Measurements from ENCODE around the gene CDS2.

CDS2 gene

DNA sequence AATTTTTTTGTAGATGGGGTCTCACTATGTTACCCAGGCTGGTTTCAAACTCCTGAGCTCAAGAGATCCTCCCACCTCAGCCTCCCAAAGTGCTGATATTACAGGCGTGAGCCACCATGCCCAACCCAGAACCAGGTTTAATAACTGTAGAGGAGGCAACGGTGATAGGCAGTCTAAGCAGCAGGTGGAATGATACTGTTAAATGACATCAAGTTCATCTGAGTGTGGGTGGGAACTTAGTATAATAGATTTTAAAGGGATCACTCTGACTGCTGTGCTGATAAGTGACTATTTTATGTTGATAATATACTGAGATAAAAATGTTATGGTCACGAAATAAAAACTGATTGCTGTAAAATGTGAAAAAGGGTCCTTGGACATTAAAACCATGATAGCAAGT is 38.1 kb upstream of the CDS2 start:
- no peak for DNase-seq (ENCODE audit: extremely low read depth, insufficient read length)
- no peak overlapping the region for H3K4me3 ChIP-seq (replicated peaks; ENCODE audit: low read depth, low read length)
- H3K27me3 ChIP-seq (replicated peaks; ENCODE audit: control insufficient read depth, insufficient read depth, low read length) = no peaks in the 10 kb centered on the region
- H3K36me3 ChIP-seq (ENCODE audit: control insufficient read depth, insufficient read depth, low read length) = no peaks in the 10 kb centered on the region; the same call in 1 of the 2 replicates
- TF ChIP-seq CTCF (IDR thresholded peaks at IDR 0.05; ENCODE audit: insufficient read depth, low read length, poor library complexity, severe bottlenecking) = no peak

GRCh38 chr20:5090191-5090590 is 36.6 kb upstream of the CDS2 start:
- Histone ChIP-seq H3K4me3 (replicated peaks; ENCODE audit: low read depth, low read length) (no peak overlapping the region), H3K36me3 (ENCODE audit: control insufficient read depth, insufficient read depth, low read length) (no peaks in the 10 kb centered on the region; the same call in none of the 2 replicates), H3K27me3 (replicated peaks; ENCODE audit: control insufficient read depth, insufficient read depth, low read length) (no peaks in the 10 kb centered on the region)
- TF ChIP-seq CTCF (IDR thresholded peaks at IDR 0.05; ENCODE audit: insufficient read depth, low read length, poor library complexity, severe bottlenecking) = no peak
- DNase-seq (ENCODE audit: extremely low read depth, insufficient read length) = no peak

DNA sequence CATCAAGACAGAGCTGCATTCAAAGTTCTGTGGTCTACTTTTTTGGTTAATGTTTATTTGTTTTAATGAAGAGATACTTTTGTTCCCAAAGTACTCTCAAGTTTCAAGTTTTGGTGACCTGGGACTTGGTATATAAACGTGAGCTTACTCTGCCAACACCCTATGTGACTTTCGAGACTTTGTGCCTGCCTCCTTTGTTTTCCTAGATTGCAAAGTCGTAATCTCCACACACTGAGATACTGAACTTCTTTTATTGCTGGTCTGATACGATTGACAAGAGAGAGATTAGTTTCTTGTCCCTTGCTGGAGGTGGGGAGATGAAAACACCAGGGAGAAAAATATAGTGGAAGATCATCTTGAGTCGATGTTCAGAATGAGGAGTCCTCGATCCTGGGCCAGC is 34.9 kb upstream of the CDS2 start:
- no peaks in the 10 kb centered on the region for H3K27me3 ChIP-seq (replicated peaks; ENCODE audit: control insufficient read depth, insufficient read depth, low read length)
- peaks cover 4% of the 10 kb centered on the region for H3K36me3 ChIP-seq (ENCODE audit: control insufficient read depth, insufficient read depth, low read length)
- no peak for DNase-seq (ENCODE audit: extremely low read depth, insufficient read length)
- H3K4me3 ChIP-seq (replicated peaks; ENCODE audit: low read depth, low read length) = no peak overlapping the region
- TF ChIP-seq CTCF (IDR thresholded peaks at IDR 0.05; ENCODE audit: insufficient read depth, low read length, poor library complexity, severe bottlenecking) = no peak

DNA sequence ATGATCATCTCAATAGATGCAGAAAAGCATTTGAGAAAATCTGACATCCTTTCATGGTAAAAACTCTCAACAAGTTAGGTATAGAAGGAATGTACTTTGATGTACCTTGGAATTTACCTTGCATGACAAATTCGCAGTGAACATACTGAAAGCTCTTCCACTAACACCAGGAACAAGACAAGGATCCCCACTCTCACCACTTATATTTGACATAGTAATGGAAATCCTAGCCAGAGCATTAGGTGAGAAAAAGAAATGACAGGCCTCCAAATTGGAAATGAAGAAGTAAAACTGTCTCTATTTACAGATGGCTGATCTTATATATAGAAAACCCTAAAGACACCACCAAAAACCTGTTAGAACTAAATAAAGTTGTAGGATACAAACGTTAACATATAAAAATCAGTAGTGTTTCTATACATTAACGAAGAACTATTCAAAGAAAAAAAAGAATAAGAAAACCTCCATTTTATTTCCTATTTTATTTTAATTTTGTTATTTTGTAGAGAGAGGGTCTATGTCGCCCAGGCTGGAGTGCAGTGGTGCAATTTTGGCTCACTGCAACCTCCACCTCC is 34.0 kb upstream of the CDS2 start:
- Histone ChIP-seq H3K36me3 (ENCODE audit: control insufficient read depth, insufficient read depth, low read length) (peaks cover 4% of the 10 kb centered on the region), H3K27me3 (replicated peaks; ENCODE audit: control insufficient read depth, insufficient read depth, low read length) (no peaks in the 10 kb centered on the region), H3K4me3 (replicated peaks; ENCODE audit: low read depth, low read length) (no peak overlapping the region)
- DNase-seq (ENCODE audit: extremely low read depth, insufficient read length) = no peak
- TF ChIP-seq CTCF (IDR thresholded peaks at IDR 0.05; ENCODE audit: insufficient read depth, low read length, poor library complexity, severe bottlenecking) = no peak

GRCh38 chr20:5095454-5095853 is 31.4 kb upstream of the CDS2 start:
- Histone ChIP-seq H3K27me3 (replicated peaks; ENCODE audit: control insufficient read depth, insufficient read depth, low read length) (no peaks in the 10 kb centered on the region), H3K4me3 (replicated peaks; ENCODE audit: low read depth, low read length) (no peak overlapping the region), H3K36me3 (ENCODE audit: control insufficient read depth, insufficient read depth, low read length) (peaks cover 6% of the 10 kb centered on the region)
- TF ChIP-seq CTCF (IDR thresholded peaks at IDR 0.05; ENCODE audit: insufficient read depth, low read length, poor library complexity, severe bottlenecking) = no peak
- DNase-seq (ENCODE audit: extremely low read depth, insufficient read length) = no peak

DNA sequence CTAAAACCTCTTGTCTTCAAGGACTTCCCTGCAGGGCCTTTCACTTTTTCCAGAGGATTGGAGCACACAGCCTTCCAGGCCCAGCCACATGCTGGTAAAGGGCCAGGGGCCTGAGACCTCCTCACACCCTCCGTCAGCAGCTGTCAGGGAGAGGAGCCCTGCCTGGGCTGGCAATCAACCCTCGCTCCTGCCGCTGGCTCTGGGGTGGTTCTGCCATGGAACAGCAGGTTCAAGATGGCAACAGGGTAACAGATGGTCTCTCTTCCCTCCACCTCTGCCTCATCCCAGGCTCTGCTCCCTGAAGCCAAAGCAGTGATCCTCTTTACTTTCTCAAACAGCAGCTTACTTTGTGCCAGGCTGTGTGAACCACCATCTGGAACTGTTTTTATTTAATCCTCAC is 30.9 kb upstream of the CDS2 start:
- TF ChIP-seq CTCF (IDR thresholded peaks at IDR 0.05; ENCODE audit: insufficient read depth, low read length, poor library complexity, severe bottlenecking) = no peak
- no peak for DNase-seq (ENCODE audit: extremely low read depth, insufficient read length)
- Histone ChIP-seq H3K27me3 (replicated peaks; ENCODE audit: control insufficient read depth, insufficient read depth, low read length) (no peaks in the 10 kb centered on the region), H3K36me3 (ENCODE audit: control insufficient read depth, insufficient read depth, low read length) (peaks cover 6% of the 10 kb centered on the region), H3K4me3 (replicated peaks; ENCODE audit: low read depth, low read length) (no peak overlapping the region)
